ENCODE measurements around the gene GPC5.
A peak's percentile ranks its signal among the peaks of the same experiment; 100 is the strongest.
"Not testable (repeated sequence)": the region's sequence is repeated elsewhere in the genome, so short reads cannot be mapped to it uniquely, and the experiment has no call there.

Gene GPC5

GRCh38 chr13:92516878-92517277 is 1118.5 kb downstream of the GPC5 start:
- FAIRE-seq; DNase-seq (ENCODE audit: low spot score): not testable (repeated sequence)

- not testable (repeated sequence) for FAIRE-seq
Observed at GRCh38 chr13:92518622-92519021, 1120.2 kb downstream of the GPC5 start.

GRCh38 chr13:92530364-92530763 is 1131.9 kb downstream of the GPC5 start:
- FAIRE-seq = no peak
- no peak for DNase-seq (ENCODE audit: low spot score)

More at GRCh38 chr13:92518622-92519021, 1120.2 kb downstream of the GPC5 start:
- DNase-seq (ENCODE audit: low spot score) = not testable (repeated sequence)

GRCh38 chr13:92535222-92536006 is 1137.0 kb downstream of the GPC5 start:
- DNase-seq (ENCODE audit: low spot score) = no peak
- no peak for FAIRE-seq

GRCh38 chr13:92537471-92537870 is 1139.0 kb downstream of the GPC5 start:
- DNase-seq (ENCODE audit: low spot score) = no peak
- FAIRE-seq = no peak

GRCh38 chr13:92538164-92538563 is 1139.7 kb downstream of the GPC5 start:
- FAIRE-seq = no peak
- no peak for DNase-seq (ENCODE audit: low spot score)

- FAIRE-seq; DNase-seq (ENCODE audit: low spot score): not testable (repeated sequence)
Observed at GRCh38 chr13:92539148-92539547, 1140.7 kb downstream of the GPC5 start.

- DNase-seq (ENCODE audit: low spot score) (no peak), FAIRE-seq (no peak)
Observed at GRCh38 chr13:92547266-92547665, 1148.8 kb downstream of the GPC5 start.

- FAIRE-seq = no peak
- DNase-seq (ENCODE audit: low spot score) = no peak
Observed at GRCh38 chr13:92549276-92549675, 1150.9 kb downstream of the GPC5 start.

- no peak for FAIRE-seq
Observed at GRCh38 chr13:92553470-92554114, 1155.2 kb downstream of the GPC5 start.

GRCh38 chr13:92560883-92561282 is 1162.5 kb downstream of the GPC5 start:
- FAIRE-seq (no peak), DNase-seq (ENCODE audit: low spot score) (no peak)

More at GRCh38 chr13:92553470-92554114, 1155.2 kb downstream of the GPC5 start:
- DNase-seq (ENCODE audit: low spot score) = no peak

- FAIRE-seq (no peak), DNase-seq (ENCODE audit: low spot score) (no peak)
Observed at GRCh38 chr13:92564942-92565341, 1166.5 kb downstream of the GPC5 start.

GRCh38 chr13:92566767-92567166 is 1168.3 kb downstream of the GPC5 start:
- DNase-seq (ENCODE audit: low spot score) = no peak
- no peak for FAIRE-seq

GRCh38 chr13:92572190-92572589 is 1173.8 kb downstream of the GPC5 start:
- DNase-seq (ENCODE audit: low spot score) = no peak
- no peak for FAIRE-seq

- FAIRE-seq (peak; percentile 75), DNase-seq (ENCODE audit: low spot score) (peak; percentile 61)
Observed at GRCh38 chr13:92573467-92574057, 1175.1 kb downstream of the GPC5 start.

- FAIRE-seq = no peak
- no peak for DNase-seq (ENCODE audit: low spot score)
Observed at GRCh38 chr13:92574499-92574898, 1176.1 kb downstream of the GPC5 start.

- DNase-seq (ENCODE audit: low spot score) = no peak
Observed at GRCh38 chr13:92575777-92576176, 1177.4 kb downstream of the GPC5 start.

GRCh38 chr13:92578358-92578757 is 1179.9 kb downstream of the GPC5 start:
- DNase-seq (ENCODE audit: low spot score) = no peak
- FAIRE-seq = no peak

More at GRCh38 chr13:92575777-92576176, 1177.4 kb downstream of the GPC5 start:
- no peak for FAIRE-seq

- FAIRE-seq (no peak), DNase-seq (ENCODE audit: low spot score) (no peak)
Observed at GRCh38 chr13:92589955-92590354, 1191.5 kb downstream of the GPC5 start.

GRCh38 chr13:92590503-92590908 is 1192.1 kb downstream of the GPC5 start:
- DNase-seq (ENCODE audit: low spot score) = peak; percentile 20
- no peak for FAIRE-seq

- DNase-seq (ENCODE audit: low spot score) (no peak), FAIRE-seq (no peak)
Observed at GRCh38 chr13:92591117-92591516, 1192.7 kb downstream of the GPC5 start.

GRCh38 chr13:92592757-92593156 is 1194.3 kb downstream of the GPC5 start:
- DNase-seq (ENCODE audit: low spot score) (no peak), FAIRE-seq (no peak)
